Nephron (organoid): Measurements from ENCODE around the gene UBE2G1.
A peak's percentile ranks its signal among the peaks of the same experiment; 100 is the strongest.

Experiments
- H3K27ac Mint-ChIP-seq, 3 experiments: 2 replicates each; pipeline ENCODE4 v1.8.0; 2020; ENCODE audit warnings: mixed read lengths in 3 of 3, mild to moderate bottlenecking in 2 of 3, moderate library complexity in 1 of 3
- H3K27me3 Mint-ChIP-seq: 2 replicates; pipeline ENCODE4 v1.8.0; 2021; ENCODE audit warnings: low read depth, mild to moderate bottlenecking, moderate library complexity, mixed read lengths
- H3K36me3 Mint-ChIP-seq: 2 replicates; pipeline ENCODE4 v1.8.0; 2020; ENCODE audit warnings: low read depth, mixed read lengths
- H3K4me1 Mint-ChIP-seq: 2 replicates; pipeline ENCODE4 v1.8.0; 2020; ENCODE audit warnings: mixed read lengths
- H3K4me3 Mint-ChIP-seq, 3 experiments: 2 replicates each; pipeline ENCODE4 v1.8.0; 2020; ENCODE audit warnings: mild to moderate bottlenecking in 3 of 3, mixed read lengths in 3 of 3, moderate library complexity in 2 of 3
- H3K9me3 Mint-ChIP-seq: 2 replicates; pipeline ENCODE4 v1.8.0; 2020; ENCODE audit warnings: mixed read lengths
- CTCF ChIP-seq, 3 experiments: fragments of 200-600 bp; sonication (generic); IDR thresholded peaks; one replicate each; pipeline ENCODE4 v1.5.0; 2021; ENCODE audit warnings: antibody characterized with exemption in 3 of 3; ENCODE audit not compliant: unreplicated experiment in 3 of 3

UBE2G1 gene

GRCh38 chr17:4318596-4318995 lies 47.9 kb downstream of the UBE2G1 start:
- no peaks in the 10 kb centered on the region for H3K9me3 Mint-ChIP-seq
- no peak overlapping the region for H3K4me3 Mint-ChIP-seq
- peak overlapping the region; percentile 40 to 73 (median 45) for H3K27ac Mint-ChIP-seq
- peaks cover 42% of the 10 kb centered on the region for H3K4me1 Mint-ChIP-seq
- H3K36me3 Mint-ChIP-seq: no peaks in the 10 kb centered on the region
- H3K27me3 Mint-ChIP-seq: no peaks in the 10 kb centered on the region
- no peak for TF ChIP-seq CTCF (IDR thresholded peaks at IDR 0.05; ENCODE audit: unreplicated experiment in 3 of 3)

- no peak for TF ChIP-seq CTCF (IDR thresholded peaks at IDR 0.05; ENCODE audit: unreplicated experiment in 3 of 3)
- H3K27ac Mint-ChIP-seq: peak overlapping the region; percentile 40 to 73 (median 45)
- peaks cover 46% of the 10 kb centered on the region for H3K4me1 Mint-ChIP-seq
- H3K27me3 Mint-ChIP-seq: no peaks in the 10 kb centered on the region
- no peaks in the 10 kb centered on the region for H3K9me3 Mint-ChIP-seq
- no peak overlapping the region for H3K4me3 Mint-ChIP-seq
- no peaks in the 10 kb centered on the region for H3K36me3 Mint-ChIP-seq
These were observed 48.3 kb downstream of the UBE2G1 start for GRCh38 chr17:4318186-4318585.

GRCh38 chr17:4317610-4318009 lies 48.9 kb downstream of the UBE2G1 start:
- peak overlapping the region in 2 of 3 experiments; percentile 17 to 45 for H3K27ac Mint-ChIP-seq
- no peaks in the 10 kb centered on the region for H3K9me3 Mint-ChIP-seq
- H3K4me3 Mint-ChIP-seq: no peak overlapping the region
- no peaks in the 10 kb centered on the region for H3K27me3 Mint-ChIP-seq
- no peak for TF ChIP-seq CTCF (IDR thresholded peaks at IDR 0.05; ENCODE audit: unreplicated experiment in 3 of 3)
- peaks cover 51% of the 10 kb centered on the region for H3K4me1 Mint-ChIP-seq
- H3K36me3 Mint-ChIP-seq: no peaks in the 10 kb centered on the region

GRCh38 chr17:4316648-4317047 lies 49.8 kb downstream of the UBE2G1 start:
- H3K4me3 Mint-ChIP-seq: no peak overlapping the region
- no peaks in the 10 kb centered on the region for H3K9me3 Mint-ChIP-seq
- H3K27me3 Mint-ChIP-seq: no peaks in the 10 kb centered on the region

GRCh38 chr17:4314618-4315017 lies 51.9 kb downstream of the UBE2G1 start:
- Mint-ChIP-seq H3K9me3 (no peaks in the 10 kb centered on the region), H3K27ac (peak overlapping the region in 2 of 3 experiments; percentile 4 to 48), H3K36me3 (peaks cover 12% of the 10 kb centered on the region), H3K4me1 (peaks cover 59% of the 10 kb centered on the region), H3K27me3 (no peaks in the 10 kb centered on the region), H3K4me3 (no peak overlapping the region)
- no peak for TF ChIP-seq CTCF (IDR thresholded peaks at IDR 0.05; ENCODE audit: unreplicated experiment in 3 of 3)

More at GRCh38 chr17:4316648-4317047, 49.8 kb downstream of the UBE2G1 start:
- H3K4me1 Mint-ChIP-seq: peaks cover 48% of the 10 kb centered on the region
- no peaks in the 10 kb centered on the region for H3K36me3 Mint-ChIP-seq
- H3K27ac Mint-ChIP-seq: peak overlapping the region in 1 of 3 experiments; percentile 45
- TF ChIP-seq CTCF (IDR thresholded peaks at IDR 0.05; ENCODE audit: unreplicated experiment in 3 of 3): no peak

GRCh38 chr17:4314179-4314578 lies 52.3 kb downstream of the UBE2G1 start:
- Mint-ChIP-seq H3K9me3 (no peaks in the 10 kb centered on the region), H3K4me3 (no peak overlapping the region), H3K4me1 (peaks cover 59% of the 10 kb centered on the region), H3K27me3 (no peaks in the 10 kb centered on the region), H3K36me3 (peaks cover 12% of the 10 kb centered on the region), H3K27ac (peak overlapping the region in 1 of 3 experiments; percentile 33)
- TF ChIP-seq CTCF (IDR thresholded peaks at IDR 0.05; ENCODE audit: unreplicated experiment in 3 of 3): no peak
